ENCODE results near the gene TDRD9. TPM values are rescaled to one million over a fixed set of nuclear protein-coding genes. Genes with fewer than 3 reads are reported as not detected.

The TDRD9 gene
- polyA plus RNA-seq, 10 donors, result 0.10 to 1.4 (median 0.51) TPM

DNA sequence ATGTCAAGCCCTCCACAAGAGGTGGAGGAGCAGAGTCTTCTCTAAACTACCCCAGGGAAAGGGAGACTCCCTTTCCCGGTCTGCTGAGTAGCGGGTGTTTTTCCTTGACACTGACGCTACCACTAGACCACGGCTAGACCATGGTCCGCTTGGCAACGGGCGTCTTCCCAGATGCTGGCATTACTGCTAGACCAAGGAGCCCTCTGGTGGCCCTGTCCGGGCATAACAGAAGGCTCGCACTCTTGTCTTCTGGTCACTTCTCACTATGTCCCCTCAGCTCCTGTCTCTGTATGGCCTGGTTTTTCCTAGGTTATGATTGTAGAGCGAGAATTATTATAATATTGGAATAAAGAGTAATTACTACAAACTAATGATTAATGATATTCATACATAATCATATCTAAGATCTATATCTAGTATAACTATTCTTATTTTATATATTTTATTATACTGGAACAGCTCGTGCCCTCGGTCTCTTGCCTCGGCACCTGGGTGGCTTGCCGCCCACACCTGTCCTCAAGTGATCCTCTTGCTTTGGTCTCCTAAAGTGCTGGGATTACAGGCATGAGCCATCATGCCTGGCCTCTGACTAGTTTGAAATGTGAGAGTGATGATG is 52.5 kb downstream of the TDRD9 start:
- peak in 2 of 3 donors; percentile 1 to 22 for DNase-seq

GRCh38 chr14:103984196-103984595 is 55.9 kb downstream of the TDRD9 start:
- DNase-seq, result no peak

GRCh38 chr14:103989034-103989433 is 60.8 kb downstream of the TDRD9 start:
- DNase-seq, result no peak

GRCh38 chr14:103989964-103990363 is 61.7 kb downstream of the TDRD9 start:
- no peak for DNase-seq

DNA sequence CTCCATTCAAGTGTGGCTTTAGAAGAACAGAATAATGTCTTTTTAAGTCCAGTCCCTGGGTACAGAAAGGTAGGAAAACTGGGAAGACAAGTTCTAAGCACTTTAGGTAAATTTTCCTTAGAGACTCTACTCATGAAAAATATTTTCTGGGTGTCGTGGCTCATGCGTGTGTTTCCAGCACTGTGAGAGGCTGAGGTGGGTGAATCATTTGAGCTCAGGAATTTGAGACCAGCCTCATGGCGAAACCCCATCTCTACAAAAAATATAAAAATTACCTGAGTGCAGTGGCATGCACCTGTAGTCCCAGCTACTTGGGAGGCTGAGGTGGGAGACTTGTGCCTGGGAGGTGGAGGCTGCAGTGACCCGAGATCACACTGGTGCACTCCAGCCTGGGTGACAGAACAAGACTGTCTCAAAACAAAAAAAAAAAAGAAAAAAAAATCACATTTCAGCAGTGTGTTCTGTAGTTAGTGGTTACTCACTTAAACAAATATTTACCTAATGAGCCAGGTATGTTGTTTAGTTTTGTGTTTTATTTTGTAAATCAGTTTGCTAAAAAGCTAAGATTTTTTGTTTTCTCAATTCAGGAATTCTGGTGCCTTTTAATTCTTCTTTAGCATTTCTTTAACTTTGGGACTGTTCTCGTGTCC is 66.4 kb downstream of the TDRD9 start:
- no peak for DNase-seq

DNA sequence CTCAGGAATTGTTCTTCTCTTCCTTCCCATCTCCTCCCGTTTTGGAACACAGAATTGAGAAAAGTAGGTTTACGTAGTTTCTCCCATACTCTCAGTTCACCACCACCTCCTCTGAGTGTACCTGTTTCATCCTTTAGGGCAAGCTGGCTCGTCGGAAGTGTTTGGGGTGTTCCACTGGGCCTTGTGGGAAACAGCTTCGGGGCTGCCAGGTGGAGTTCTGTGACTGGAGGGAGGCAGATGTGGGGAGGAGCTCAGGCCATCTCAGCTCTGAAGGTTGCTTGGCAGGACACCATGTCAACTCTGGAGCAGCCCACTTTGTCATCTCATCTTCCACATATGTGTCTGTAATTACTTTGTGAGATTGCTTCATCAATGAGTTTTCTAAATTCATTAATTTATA is 67.6 kb downstream of the TDRD9 start:
- DNase-seq, result no peak

DNA sequence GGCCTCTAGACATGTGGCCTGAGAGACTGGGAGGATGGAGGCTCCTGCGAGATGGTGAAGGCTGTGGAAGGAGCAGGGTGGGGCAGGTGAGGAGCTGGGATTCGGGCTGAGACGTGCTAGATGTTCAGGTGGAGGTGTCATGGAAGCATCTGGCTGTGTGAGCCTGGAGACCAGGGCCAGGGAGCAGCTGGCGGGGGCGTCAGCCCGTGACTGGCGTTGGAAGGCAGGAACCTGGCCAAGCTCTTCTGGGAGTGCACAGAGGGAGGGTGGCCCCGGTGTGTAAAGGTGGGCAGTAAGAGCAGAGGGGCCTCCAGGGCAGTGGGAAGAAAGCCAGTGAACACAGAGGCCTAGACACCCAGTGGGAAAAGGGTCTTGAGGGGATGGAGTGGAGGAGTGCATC is 69.1 kb downstream of the TDRD9 start:
- no peak for DNase-seq

DNA sequence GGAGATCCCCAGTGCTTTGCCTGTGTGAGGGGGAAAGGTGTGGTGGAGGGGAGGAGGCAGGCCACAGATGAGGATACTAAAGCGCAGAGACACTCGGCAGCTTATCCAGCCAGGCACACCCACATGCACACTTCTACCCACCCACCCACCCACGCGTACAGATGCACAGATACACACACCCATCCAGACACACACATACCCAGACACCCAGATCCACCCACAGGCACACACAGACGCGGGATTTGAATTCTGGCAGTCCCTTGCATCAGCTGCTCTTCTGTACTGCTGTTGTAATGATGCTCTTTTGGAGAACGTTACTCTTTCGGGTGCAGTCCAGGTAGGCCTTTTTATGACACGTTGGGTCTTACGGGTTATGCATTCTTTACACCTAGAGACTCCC is 69.8 kb downstream of the TDRD9 start:
- DNase-seq, result no peak

DNA sequence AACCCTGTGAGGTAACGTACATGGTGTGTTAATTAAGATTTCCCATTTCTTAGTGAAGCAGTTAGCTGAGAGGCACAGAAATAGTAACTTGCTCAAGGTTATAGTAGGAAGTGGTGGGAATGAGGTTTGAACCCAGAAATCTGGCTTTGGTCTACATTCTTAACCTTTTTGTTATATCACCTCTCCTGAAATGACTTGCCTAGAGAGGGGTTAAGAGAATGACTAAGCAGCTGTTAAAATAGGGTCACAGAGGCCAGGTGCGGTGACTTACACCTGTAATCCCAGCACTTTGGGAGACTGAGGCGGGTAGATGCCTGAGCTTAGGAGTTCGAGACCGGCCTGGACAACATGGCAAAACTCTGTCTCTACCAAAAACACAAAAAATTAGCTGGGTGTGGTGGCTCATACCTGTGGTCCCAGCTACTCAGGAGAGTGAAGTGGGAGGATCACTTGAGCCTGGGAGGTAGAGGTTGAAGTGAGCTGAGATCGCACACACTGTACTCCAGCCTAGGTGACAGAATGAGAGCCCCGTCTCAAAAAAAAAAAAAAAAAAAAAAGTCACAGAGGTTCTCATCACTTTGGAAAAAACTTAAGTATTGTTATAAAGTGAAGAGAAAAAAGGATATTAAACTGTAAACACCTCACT is 71.7 kb downstream of the TDRD9 start:
- DNase-seq, result no peak

GRCh38 chr14:104001003-104001402 is 72.7 kb downstream of the TDRD9 start:
- DNase-seq, result no peak

GRCh38 chr14:104003616-104004015 is 75.4 kb downstream of the TDRD9 start:
- no peak for DNase-seq

- no peak for DNase-seq
Measured at GRCh38 chr14:104004849-104005248, 76.6 kb downstream of the TDRD9 start.

DNA sequence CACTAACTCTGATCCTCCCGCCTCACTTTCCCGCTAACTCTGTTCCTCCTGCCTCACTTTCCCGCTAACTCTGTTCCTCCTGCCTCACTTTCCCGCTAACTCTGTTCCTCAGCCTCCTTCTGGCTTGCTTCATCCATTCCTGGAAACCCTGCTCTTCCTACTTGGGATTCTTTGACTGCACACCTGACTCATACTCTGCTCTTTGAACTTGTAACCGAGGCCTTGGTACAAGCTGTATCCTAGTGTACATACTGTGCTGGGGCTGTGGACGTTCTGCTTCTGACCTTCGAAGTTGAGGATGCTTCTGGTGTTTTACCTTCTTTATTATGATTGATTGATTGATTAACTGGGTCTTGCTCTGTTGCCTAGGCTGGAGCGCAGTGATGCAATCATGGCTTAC is 77.2 kb downstream of the TDRD9 start:
- DNase-seq, result no peak

DNA sequence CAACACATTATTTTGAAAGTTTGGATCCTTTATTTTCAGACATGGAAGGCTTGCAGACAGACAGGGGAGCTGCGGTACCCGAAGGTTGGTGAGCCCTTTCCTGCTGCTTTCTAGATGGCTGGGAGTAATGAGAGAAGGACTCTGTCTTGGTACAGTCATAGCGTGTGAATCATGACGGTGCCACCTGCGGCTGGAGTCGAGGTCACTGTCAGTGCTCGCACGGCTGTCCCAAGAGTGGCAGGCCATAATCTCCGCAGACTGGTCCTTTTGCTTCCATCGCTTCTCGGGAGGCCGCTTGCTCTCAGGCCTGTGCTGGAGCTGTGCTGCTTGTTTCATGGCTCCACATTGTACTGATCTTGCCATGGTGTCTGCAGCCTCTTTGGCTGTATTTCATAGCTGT is 78.9 kb downstream of the TDRD9 start:
- DNase-seq, result no peak

DNA sequence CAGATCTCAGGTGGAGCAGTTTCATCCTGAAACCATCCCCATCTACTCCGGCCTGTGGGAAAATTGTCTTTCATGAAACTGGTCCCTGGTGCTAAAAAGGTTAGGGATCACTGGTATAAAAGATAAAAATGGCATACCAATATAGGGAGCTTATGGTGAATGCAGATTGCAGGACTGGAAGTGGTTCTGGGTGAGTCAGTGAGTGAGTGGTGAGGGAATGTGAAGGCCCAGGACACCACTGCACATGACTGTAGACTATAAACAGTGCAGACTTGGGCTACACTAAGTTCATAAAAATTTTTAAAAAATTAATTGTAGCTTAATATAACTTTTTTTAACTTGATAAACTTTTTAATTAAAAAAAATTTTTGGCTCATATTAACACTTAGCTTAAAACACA is 81.0 kb downstream of the TDRD9 start:
- DNase-seq, result no peak

GRCh38 chr14:104011824-104012517 is 83.7 kb downstream of the TDRD9 start:
- DNase-seq, result no peak

DNA sequence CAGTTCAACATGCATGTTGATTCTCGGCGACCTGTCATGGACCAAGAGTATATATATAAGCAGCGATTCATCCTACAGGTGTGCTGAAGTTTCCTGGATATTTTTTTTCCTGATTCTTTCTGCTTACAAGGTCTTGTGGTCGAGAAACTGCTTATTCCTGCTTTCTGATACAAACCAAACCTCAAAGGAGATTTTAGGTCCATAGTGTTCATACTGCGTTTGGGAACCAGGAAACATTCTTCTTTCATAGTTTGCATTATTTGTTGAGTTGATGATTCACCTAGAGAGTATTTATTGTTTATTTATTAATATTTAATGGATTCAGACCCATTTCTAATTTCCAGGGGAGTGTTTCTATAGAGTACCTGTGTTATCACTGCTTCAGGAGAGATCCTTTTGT is 86.5 kb downstream of the TDRD9 start:
- no peak for DNase-seq

- DNase-seq, result no peak
Measured at GRCh38 chr14:104016873-104017650, 88.8 kb downstream of the TDRD9 start.

- DNase-seq, result no peak
Measured at GRCh38 chr14:104019029-104019428, 90.8 kb downstream of the TDRD9 start.

DNA sequence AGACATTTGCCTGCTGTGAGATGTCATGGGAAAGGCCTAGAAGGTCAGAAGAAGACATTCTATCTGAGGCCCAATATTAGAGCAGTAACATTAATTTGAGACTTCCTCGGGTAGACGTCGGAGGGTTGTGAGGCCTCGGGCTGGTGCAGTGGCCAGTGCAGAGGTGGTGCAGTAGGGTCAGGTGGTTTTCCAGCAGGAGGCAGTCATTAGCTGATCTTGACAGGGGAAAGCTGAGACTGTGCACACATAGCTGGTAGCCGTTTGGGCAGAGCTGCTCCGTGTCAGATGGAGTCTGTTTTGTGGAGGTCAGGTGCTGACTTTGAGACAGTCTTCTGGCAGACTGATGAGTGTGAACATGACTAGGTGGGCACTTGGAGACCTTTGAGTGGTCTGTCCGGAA is 91.5 kb downstream of the TDRD9 start:
- no peak for DNase-seq

DNA sequence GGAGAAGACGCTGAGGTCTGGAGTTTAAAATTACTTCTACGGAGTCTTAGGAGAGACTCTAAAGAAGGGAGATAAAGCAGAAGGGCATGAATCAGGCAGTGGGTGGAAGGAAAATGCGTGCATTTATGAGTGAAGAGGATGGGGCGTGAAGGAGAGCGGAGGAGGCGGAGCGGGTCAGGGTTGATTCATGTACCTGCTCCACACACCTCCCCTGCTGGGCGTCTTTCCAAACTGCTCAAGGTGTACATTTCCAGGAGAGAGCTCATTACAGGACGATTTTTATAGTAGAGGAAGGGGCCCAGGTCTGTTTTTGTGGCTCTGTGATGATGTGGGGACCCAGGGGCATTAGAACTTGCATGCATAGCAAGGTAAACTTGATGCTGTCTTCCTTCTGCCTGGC is 92.2 kb downstream of the TDRD9 start:
- no peak for DNase-seq
